ENCODE data around the gene CIT.

The CIT gene

DNA sequence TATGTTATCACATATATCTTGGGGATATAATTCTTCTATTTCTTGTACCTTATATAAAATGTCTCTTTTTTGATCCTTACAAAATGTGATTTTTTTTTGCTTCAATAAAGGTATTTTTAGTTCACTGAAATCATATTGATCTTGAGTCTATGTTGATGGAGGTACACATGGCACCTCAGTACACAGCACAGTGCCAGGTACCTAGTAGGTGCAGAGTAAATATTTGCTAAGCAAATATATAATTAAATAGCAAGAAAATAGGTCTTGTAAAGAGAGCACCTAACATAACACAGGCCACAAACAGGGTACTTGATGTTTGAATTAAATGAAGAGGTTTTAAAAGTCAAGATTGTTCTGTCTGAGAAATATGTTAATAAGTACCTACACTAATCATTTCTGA lies 69.7 kb downstream of the CIT start:
- FAIRE-seq: no peak
- DNase-seq (ENCODE audit: insufficient read length, low spot score): no peak
- TF ChIP-seq, protein P1, sequence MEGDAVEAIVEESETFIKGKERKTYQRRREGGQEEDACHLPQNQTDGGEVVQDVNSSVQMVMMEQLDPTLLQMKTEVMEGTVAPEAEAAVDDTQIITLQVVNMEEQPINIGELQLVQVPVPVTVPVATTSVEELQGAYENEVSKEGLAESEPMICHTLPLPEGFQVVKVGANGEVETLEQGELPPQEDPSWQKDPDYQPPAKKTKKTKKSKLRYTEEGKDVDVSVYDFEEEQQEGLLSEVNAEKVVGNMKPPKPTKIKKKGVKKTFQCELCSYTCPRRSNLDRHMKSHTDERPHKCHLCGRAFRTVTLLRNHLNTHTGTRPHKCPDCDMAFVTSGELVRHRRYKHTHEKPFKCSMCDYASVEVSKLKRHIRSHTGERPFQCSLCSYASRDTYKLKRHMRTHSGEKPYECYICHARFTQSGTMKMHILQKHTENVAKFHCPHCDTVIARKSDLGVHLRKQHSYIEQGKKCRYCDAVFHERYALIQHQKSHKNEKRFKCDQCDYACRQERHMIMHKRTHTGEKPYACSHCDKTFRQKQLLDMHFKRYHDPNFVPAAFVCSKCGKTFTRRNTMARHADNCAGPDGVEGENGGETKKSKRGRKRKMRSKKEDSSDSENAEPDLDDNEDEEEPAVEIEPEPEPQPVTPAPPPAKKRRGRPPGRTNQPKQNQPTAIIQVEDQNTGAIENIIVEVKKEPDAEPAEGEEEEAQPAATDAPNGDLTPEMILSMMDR (IDR thresholded peaks at IDR 0.05; ENCODE audit: insufficient read depth, missing control alignments): no peak

DNA sequence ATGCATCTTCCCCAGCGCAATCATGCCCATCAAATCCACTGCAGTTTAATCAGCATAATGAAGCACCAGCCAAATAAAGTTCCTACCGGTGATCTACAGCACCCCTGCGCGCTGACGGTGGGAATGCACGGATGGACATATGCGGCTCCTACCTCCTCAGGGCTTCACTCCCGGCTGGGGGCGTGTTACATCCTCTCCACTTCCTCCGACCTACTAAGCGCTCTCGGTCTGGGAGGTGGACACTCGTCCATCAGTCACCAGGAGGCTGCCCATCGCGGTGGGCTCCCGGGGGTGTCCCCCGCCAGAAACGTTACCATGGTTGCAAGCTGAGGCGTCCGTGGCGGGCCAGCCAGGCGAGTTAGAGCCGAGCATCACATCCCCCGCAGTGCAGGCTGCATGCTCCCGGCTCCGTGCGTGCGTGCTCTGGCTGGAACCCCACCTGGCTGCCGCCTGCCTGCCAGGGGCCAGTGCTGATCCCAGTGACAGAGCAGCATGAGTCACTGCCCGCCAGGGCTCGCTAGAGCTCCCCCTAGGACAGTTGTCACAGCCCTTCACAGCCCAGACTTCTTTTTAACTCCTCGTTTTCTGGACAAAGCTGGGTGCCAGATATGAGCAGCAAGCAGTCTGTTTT lies 73.0 kb downstream of the CIT start:
- DNase-seq (ENCODE audit: insufficient read length, low spot score) (peak; percentile 51), FAIRE-seq (no peak)
- TF ChIP-seq, protein P1 (IDR thresholded peaks at IDR 0.05; ENCODE audit: insufficient read depth, missing control alignments): peak; percentile 40

GRCh38 chr12:119803381-119803791 lies 73.7 kb downstream of the CIT start:
- no peak for DNase-seq (ENCODE audit: insufficient read length, low spot score)
- FAIRE-seq: no peak
- TF ChIP-seq, protein P1 (IDR thresholded peaks at IDR 0.05; ENCODE audit: insufficient read depth, missing control alignments): no peak

- FAIRE-seq (no peak), DNase-seq (ENCODE audit: insufficient read length, low spot score) (no peak)
- TF ChIP-seq, protein P1 (IDR thresholded peaks at IDR 0.05; ENCODE audit: insufficient read depth, missing control alignments): no peak
Observed at GRCh38 chr12:119802472-119802871, 74.6 kb downstream of the CIT start.

- FAIRE-seq: no peak
- no peak for DNase-seq (ENCODE audit: insufficient read length, low spot score)
- TF ChIP-seq, protein P1 (IDR thresholded peaks at IDR 0.05; ENCODE audit: insufficient read depth, missing control alignments): no peak
Observed at GRCh38 chr12:119797090-119797489, 80.0 kb downstream of the CIT start.

DNA sequence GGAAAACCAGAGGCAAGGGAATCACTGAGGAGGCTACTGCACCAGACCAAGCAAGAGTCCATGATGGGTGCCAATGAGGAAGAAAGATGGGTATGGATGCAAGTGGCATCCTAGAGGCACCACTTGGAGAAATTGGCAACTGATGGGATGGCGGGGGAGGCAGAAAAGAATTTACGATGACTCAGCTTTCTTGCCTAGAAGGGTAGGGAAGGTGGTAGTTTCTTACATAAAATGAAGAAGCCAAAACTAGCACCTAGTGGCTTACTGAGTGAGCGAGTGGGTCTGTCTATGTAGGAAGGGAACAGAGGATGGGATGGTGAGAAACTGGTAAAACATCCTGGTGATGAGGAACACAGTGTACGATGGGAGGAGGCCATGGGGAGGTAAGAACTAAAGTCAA lies 80.8 kb downstream of the CIT start:
- DNase-seq (ENCODE audit: insufficient read length, low spot score): no peak
- TF ChIP-seq, protein P1 (IDR thresholded peaks at IDR 0.05; ENCODE audit: insufficient read depth, missing control alignments): no peak
- no peak for FAIRE-seq

DNA sequence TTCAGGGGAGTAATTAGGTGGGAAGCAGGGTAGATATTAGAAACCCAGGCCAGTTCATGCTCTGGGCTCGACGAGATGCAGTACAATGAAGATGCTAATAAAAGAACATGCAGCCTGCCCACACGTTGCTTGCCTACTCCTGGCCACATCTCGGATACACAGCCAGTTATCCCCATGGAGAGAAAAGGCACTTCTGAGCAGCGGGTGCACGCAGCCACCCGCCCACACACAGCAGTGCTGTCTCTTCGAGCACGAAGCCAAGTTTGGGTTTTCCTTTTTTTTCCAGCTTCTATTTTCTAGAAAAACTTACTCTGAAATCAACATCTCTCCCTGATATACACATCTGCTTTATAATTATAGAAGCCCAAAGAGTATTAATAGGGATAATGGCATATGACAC lies 85.7 kb downstream of the CIT start:
- TF ChIP-seq, protein P1 (IDR thresholded peaks at IDR 0.05; ENCODE audit: insufficient read depth, missing control alignments): no peak
- DNase-seq (ENCODE audit: insufficient read length, low spot score) (no peak), FAIRE-seq (no peak)
